K562 (cell line): Measurements from ENCODE around the gene DIAPH1. TPM values are rescaled to one million over a fixed set of nuclear protein-coding genes. Genes with fewer than 3 reads are reported as not detected.

Experiments
- CSDE1 ChIP-seq, 2 experiments: fragments of 450-650 bp; IDR thresholded peaks; 2 replicates each; pipeline ENCODE4 v1.6.1; 2016; ENCODE audit warnings: mild to moderate bottlenecking in 1 of 2
- HDAC2 ChIP-seq: fragments of 450-650 bp; IDR thresholded peaks from 2 replicates; pipeline ENCODE4 v1.6.1; 2016; ENCODE audit warnings: mild to moderate bottlenecking
- HNRNPH1 ChIP-seq: fragments of 200-400 bp; formaldehyde crosslinking; optimal IDR thresholded peaks from 2 replicates; pipeline ENCODE3; 2017; ENCODE audit warnings: low read depth, mild to moderate bottlenecking, low read length, moderate library complexity
- KLF16 ChIP-seq: IDR thresholded peaks from 2 replicates; pipeline ENCODE4 v1.6.1; 2016; ENCODE audit warnings: antibody characterized with exemption
- NBN ChIP-seq: fragments of 450-650 bp; IDR thresholded peaks from 2 replicates; pipeline ENCODE4 v1.6.1; 2016; ENCODE audit warnings: low read depth, mild to moderate bottlenecking
- NCOA4 ChIP-seq: fragments of 450-650 bp; IDR thresholded peaks from 2 replicates; pipeline ENCODE4 v1.6.1; 2018; ENCODE audit warnings: mild to moderate bottlenecking; ENCODE audit not compliant: partially characterized antibody
- NFE2L1 ChIP-seq: fragments of 450-650 bp; IDR thresholded peaks from 2 replicates; pipeline ENCODE4 v1.6.1; 2016; ENCODE audit warnings: missing genetic modification characterization, low read depth, mild to moderate bottlenecking, missing compliant biosample characterization, moderate library complexity, borderline replicate concordance
- NFIC ChIP-seq: fragments of 450-650 bp; IDR thresholded peaks from 2 replicates; pipeline ENCODE4 v1.6.1; 2017; ENCODE audit warnings: mild to moderate bottlenecking, inconsistent platforms
- RFX1 ChIP-seq: fragments of 450-650 bp; IDR thresholded peaks from 2 replicates; pipeline ENCODE4 v1.6.1; 2016; ENCODE audit warnings: mild to moderate bottlenecking, moderate library complexity
- TEAD1 ChIP-seq, 2 experiments: fragments of 450-650 bp in 1 of 2; sonication (generic) in 1 of 2; formaldehyde crosslinking; IDR thresholded peaks; 2 replicates each; pipeline versions ENCODE4 v1.4.0 to v1.8.0; 2020 to 2022; ENCODE audit warnings: mild to moderate bottlenecking in 2 of 2, missing genetic modification reagents in 1 of 2
- TEAD4 ChIP-seq, 2 experiments: sonication (generic) in 1 of 2; formaldehyde crosslinking in 1 of 2; IDR thresholded peaks; 2 replicates each; pipeline versions ENCODE4 v1.6.1 to v1.8.0; 2012 to 2022; ENCODE audit warnings: borderline replicate concordance in 1 of 2, inconsistent platforms in 1 of 2, low read length in 1 of 2, mild to moderate bottlenecking in 1 of 2, missing genetic modification reagents in 1 of 2
- TGIF2 ChIP-seq: sonication (generic); formaldehyde crosslinking; IDR thresholded peaks from 2 replicates; pipeline ENCODE4 v1.8.1; 2022; ENCODE audit warnings: mild to moderate bottlenecking, missing genetic modification reagents, moderate library complexity
- XRCC5 ChIP-seq: fragments of 200-400 bp; formaldehyde crosslinking; IDR thresholded peaks from 2 replicates; pipeline ENCODE4 v1.6.1; 2017; ENCODE audit warnings: low read depth, mild to moderate bottlenecking, low read length
- ZEB2 ChIP-seq: fragments of 450-650 bp; IDR thresholded peaks from 2 replicates; pipeline ENCODE4 v1.6.1; 2016
- ZNF23 ChIP-seq: fragments of 250-450 bp; sonication (Bioruptor Pico); IDR thresholded peaks from 2 replicates; pipeline ENCODE4 v1.4.0; 2020; ENCODE audit warnings: mild to moderate bottlenecking
- polyA plus RNA-seq, 8 experiments: library from polyadenylated mRNA; depleted of rRNA in 4 of 8; stranded (reverse) in 5 of 8; unstranded in 3 of 8; fragments of >200 nt; fragmentation: Nextera tagmentation in 2 of 8; fragmentation: Illumina TruSeq in 1 of 8; extraction: Ambion mirVana in 2 of 8; extraction: Trizol in 1 of 8; gene quantifications; 2 replicates each; pipeline versions ENCODE4 v1.2.1 to v1.2.3, GENCODE V29; 2011 to 2014; ENCODE audit warnings: inconsistent platforms in 1 of 8, missing spikeins in 1 of 8
- total RNA-seq, 7 experiments: library from RNA; depleted of rRNA in 6 of 7; stranded (reverse); fragments of >200 nt in 6 of 7; fragmentation: Illumina TruSeq in 2 of 7; extraction: Trizol in 2 of 7; gene quantifications; 2 replicates each; pipeline versions ENCODE4 v1.2.1 to v1.2.3, GENCODE V29; 2011 to 2021; ENCODE audit warnings: low replicate concordance in 1 of 7
- TF ChIP-seq, protein P1 (sequence below), 3 experiments: fragments of 200-800 bp in 1 of 3; fragments of 250-450 bp in 1 of 3; fragments of 450-650 bp in 1 of 3; sonication (Bioruptor Pico) in 1 of 3; sonication (Bioruptor generic) in 1 of 3; formaldehyde crosslinking in 1 of 3; IDR thresholded peaks; 2 replicates each; pipeline versions ENCODE4 v1.6.1 to v1.8.0; 2016 to 2022; ENCODE audit warnings: mild to moderate bottlenecking in 2 of 3, missing genetic modification characterization in 2 of 3, missing compliant biosample characterization in 1 of 3, moderate library complexity in 1 of 3
- TF ChIP-seq, protein P2 (sequence below): fragments of 250-450 bp; sonication (Bioruptor Pico); IDR thresholded peaks from 2 replicates; pipeline ENCODE4 v1.5.0; 2021
- TF ChIP-seq, protein P3 (sequence below), 2 experiments: fragments of 450-650 bp; IDR thresholded peaks; 2 replicates each; pipeline ENCODE4 v1.6.1; 2016

Gene DIAPH1
- total and polyA plus RNA-seq, 9 of the 15 experiments (the other 6 are each of a cell fraction or from before 2014, with no cell fraction given): 60.8 to 328 (median 97.8) TPM

DNA sequence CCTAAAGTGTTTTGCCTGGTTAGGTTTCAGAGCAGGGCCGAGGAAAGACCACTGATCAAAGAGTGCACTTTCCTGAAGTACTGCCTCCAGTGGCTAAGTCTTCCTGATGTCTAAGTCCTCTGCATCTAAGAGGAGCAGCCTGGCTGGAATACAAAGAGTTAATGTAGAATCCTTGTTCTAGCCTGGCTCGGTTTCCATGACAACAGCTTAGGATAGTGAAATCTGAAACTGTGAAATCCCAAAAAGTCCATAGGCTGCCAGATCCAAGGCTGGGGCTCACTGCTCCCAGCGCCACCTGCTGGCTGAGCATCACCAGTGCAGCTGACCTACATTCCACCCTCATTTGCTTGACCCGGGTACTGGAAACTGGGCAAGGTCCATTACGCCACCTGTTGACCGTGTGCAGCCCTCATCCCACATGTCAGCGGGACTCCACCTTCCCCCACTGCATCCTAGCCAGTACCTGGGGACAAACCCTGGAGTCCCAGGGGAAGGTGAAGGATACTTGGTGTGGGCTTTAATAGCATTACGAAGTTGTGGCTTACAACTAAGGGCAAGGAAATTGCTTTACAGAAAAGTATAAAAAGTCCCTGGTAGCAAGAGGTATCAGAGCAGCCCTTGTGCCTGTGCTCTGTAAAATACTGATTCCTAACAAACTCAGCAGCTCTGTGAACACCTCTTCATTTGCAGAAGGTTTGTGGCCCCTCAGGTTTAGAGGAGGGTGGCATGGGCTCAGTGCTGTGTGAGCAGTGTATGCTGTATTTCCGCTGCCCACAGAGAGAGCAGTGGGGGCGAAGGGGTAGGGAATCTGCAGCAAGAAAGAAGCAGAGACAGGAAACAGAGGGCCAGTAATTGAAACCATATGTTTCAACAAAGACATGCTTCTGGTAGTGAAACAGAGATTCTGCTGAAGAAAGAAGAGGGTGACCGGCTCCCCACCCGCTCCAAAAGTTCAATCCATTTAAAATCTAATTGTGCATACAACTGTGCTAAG lies 93.9 kb downstream of the DIAPH1 start (continued):
- TF ChIP-seq, protein P1, sequence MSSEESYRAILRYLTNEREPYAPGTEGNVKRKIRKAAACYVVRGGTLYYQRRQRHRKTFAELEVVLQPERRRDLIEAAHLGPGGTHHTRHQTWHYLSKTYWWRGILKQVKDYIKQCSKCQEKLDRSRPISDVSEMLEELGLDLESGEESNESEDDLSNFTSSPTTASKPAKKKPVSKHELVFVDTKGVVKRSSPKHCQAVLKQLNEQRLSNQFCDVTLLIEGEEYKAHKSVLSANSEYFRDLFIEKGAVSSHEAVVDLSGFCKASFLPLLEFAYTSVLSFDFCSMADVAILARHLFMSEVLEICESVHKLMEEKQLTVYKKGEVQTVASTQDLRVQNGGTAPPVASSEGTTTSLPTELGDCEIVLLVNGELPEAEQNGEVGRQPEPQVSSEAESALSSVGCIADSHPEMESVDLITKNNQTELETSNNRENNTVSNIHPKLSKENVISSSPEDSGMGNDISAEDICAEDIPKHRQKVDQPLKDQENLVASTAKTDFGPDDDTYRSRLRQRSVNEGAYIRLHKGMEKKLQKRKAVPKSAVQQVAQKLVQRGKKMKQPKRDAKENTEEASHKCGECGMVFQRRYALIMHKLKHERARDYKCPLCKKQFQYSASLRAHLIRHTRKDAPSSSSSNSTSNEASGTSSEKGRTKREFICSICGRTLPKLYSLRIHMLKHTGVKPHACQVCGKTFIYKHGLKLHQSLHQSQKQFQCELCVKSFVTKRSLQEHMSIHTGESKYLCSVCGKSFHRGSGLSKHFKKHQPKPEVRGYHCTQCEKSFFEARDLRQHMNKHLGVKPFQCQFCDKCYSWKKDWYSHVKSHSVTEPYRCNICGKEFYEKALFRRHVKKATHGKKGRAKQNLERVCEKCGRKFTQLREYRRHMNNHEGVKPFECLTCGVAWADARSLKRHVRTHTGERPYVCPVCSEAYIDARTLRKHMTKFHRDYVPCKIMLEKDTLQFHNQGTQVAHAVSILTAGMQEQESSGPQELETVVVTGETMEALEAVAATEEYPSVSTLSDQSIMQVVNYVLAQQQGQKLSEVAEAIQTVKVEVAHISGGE (CRISPR knock-in tag; IDR thresholded peaks at IDR 0.05): no peak
- TF ChIP-seq XRCC5 (peak; percentile 84; the same call in 1 of the 2 replicates), CSDE1 (IDR thresholded peaks at IDR 0.05) (peak in 1 of 2 experiments; percentile 40; a peak in 1 of 4 replicates), ZNF23 (no peak), HNRNPH1 (no peak), NCOA4 (no peak), TEAD1 (CRISPR knock-in tag; IDR thresholded peaks at IDR 0.05) (peak; percentile 69 to 94), ZEB2 (0 out of 2 replicates have a peak, but pooled peaks have one; percentile 23), TGIF2 (CRISPR knock-in tag) (no peak), KLF16 (peak; percentile 58; the same call in 1 of the 2 replicates), HDAC2 (no peak), TEAD4 (IDR thresholded peaks at IDR 0.05; ENCODE audit: low read length) (peak; percentile 77), TEAD4 (CRISPR knock-in tag; IDR thresholded peaks at IDR 0.05; ENCODE audit: borderline replicate concordance) (no peak), NBN (no peak), NFIC (no peak), NFE2L1 (tag) (no peak), RFX1 (peak; percentile 93)
- TF ChIP-seq, protein P2, sequence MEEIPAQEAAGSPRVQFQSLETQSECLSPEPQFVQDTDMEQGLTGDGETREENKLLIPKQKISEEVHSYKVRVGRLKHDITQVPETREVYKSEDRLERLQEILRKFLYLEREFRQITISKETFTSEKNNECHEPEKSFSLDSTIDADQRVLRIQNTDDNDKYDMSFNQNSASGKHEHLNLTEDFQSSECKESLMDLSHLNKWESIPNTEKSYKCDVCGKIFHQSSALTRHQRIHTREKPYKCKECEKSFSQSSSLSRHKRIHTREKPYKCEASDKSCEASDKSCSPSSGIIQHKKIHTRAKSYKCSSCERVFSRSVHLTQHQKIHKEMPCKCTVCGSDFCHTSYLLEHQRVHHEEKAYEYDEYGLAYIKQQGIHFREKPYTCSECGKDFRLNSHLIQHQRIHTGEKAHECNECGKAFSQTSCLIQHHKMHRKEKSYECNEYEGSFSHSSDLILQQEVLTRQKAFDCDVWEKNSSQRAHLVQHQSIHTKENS (CRISPR knock-in tag): no peak
- TF ChIP-seq, protein P3, sequence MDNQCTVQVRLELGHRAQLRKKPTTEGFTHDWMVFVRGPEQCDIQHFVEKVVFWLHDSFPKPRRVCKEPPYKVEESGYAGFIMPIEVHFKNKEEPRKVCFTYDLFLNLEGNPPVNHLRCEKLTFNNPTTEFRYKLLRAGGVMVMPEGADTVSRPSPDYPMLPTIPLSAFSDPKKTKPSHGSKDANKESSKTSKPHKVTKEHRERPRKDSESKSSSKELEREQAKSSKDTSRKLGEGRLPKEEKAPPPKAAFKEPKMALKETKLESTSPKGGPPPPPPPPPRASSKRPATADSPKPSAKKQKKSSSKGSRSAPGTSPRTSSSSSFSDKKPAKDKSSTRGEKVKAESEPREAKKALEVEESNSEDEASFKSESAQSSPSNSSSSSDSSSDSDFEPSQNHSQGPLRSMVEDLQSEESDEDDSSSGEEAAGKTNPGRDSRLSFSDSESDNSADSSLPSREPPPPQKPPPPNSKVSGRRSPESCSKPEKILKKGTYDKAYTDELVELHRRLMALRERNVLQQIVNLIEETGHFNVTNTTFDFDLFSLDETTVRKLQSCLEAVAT (IDR thresholded peaks at IDR 0.05): 0 out of 4 replicates have a peak, but pooled peaks of 1 of the 2 experiments have one; percentile 40
